Stimulated activated CD4-positive, alpha-beta T cell treated with anti-CD3 and anti-CD28 coated beads, Interleukin-1b, Interleukin-23, amount 100 ng/mL, for 24 hours (primary cell): ENCODE measurements around the gene C19orf47.

Experiments used
- DNase-seq, 4 experiments: peaks; one replicate each; pipeline ENCODE4 v3.0.0-alpha.2; 2020; ENCODE audit warnings: low read depth in 4 of 4, low spot score in 1 of 4

Gene C19orf47

DNA sequence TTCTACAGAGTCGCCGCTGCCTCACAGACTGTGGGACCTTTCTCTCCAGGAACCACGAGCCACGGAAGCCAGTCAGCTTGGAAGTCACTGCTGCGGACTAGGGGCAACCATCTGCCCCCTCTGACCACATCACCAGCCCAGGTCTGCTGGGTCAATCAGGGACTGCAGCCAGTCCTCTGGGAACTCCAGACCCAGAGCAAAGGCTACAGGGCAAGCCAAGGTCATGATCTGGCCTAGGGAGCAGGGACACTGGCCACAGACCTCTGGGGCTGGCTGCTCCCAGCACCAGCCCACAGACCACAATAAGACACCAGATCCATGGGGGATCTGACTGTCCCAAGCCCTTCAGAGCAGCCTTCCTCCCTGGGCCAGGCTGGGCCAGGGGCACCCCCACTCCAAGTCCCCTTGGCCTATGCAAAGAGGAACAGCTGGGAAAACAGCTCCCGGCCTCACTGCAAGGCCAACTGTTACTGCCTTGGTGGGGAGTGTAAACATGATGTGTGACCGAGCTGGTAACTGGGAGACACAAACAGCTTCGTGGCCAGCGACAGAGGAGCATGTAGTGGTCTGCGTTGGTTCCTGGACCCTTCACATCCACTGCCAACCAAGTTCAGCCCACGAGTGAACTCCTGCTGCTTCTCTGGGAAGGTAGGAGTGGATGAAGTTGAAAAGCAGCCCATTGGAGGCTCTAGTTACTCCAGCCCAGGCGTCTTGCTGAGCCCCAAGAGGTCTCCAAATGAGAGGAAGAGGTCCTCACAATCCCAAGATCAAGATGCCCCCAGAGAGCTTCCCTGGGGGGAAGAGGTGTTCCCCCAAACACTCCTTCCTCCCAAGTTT is 64.6 kb downstream of the C19orf47 start:
- DNase-seq: no peak

- DNase-seq: no peak
Observed at GRCh38 chr19:40282920-40283319, 65.3 kb downstream of the C19orf47 start.

- DNase-seq: no peak
Observed at GRCh38 chr19:40282209-40282580, 66.0 kb downstream of the C19orf47 start.

GRCh38 chr19:40281381-40282208 is 66.6 kb downstream of the C19orf47 start:
- no peak for DNase-seq

DNA sequence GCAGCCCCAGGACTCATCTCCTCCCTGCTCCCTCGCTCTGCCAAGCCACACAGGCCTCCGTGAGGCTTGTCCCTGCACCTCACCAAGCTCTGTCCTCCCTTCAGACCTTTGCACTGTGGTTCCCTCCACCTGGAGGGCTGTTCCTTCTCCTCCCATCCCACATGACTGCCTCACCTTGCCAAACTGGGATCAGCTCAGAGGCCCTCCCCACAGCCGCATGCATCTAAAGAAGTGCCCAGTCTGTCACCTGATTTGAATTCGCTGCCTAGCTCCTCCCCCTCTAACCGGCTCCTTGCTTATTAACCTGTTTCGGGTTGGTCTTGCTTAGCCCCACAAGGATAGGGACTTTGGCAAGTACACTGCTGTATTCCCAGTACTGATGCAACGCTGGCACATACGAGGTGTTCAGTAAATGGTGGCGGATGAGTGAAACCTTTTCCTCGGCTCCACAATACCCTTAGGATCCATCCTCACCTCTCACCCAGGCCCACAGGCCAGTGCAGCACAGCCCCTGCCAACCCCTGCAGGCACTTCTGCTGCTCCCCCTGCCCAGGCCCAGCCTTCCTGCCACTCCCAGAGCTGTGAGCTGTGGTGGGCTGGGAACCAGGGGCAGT is 67.5 kb downstream of the C19orf47 start:
- DNase-seq: no peak

- DNase-seq: no peak
Observed at GRCh38 chr19:40279761-40280607, 68.2 kb downstream of the C19orf47 start.

DNA sequence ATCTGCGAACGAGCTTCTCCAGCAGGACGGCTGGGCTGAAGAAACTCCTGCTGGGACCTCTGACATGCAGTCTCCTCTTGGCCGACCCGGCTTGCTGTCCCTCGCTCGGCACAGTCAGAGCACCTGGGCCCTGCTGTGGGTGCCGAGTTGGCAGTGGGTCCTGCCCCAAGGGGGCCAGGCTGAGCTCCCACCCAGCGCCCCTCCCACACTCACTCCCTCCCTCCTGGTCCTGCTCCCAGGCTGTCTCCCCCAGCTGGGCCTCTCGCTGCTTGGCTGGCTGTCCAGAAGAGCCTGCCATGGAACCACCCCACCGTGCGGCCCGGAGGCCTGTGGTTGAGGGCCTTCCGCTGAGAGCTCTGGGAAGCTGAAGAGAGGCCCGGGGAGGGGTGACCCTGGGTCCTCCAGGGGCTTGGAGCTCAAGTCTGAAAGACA is 69.1 kb downstream of the C19orf47 start:
- no peak for DNase-seq

GRCh38 chr19:40278361-40279035 is 69.7 kb downstream of the C19orf47 start:
- no peak for DNase-seq

- DNase-seq: no peak
Observed at GRCh38 chr19:40277356-40278059, 70.7 kb downstream of the C19orf47 start.

GRCh38 chr19:40274585-40275544 is 73.3 kb downstream of the C19orf47 start:
- DNase-seq: peak in 1 of 4 experiments; percentile 28

DNA sequence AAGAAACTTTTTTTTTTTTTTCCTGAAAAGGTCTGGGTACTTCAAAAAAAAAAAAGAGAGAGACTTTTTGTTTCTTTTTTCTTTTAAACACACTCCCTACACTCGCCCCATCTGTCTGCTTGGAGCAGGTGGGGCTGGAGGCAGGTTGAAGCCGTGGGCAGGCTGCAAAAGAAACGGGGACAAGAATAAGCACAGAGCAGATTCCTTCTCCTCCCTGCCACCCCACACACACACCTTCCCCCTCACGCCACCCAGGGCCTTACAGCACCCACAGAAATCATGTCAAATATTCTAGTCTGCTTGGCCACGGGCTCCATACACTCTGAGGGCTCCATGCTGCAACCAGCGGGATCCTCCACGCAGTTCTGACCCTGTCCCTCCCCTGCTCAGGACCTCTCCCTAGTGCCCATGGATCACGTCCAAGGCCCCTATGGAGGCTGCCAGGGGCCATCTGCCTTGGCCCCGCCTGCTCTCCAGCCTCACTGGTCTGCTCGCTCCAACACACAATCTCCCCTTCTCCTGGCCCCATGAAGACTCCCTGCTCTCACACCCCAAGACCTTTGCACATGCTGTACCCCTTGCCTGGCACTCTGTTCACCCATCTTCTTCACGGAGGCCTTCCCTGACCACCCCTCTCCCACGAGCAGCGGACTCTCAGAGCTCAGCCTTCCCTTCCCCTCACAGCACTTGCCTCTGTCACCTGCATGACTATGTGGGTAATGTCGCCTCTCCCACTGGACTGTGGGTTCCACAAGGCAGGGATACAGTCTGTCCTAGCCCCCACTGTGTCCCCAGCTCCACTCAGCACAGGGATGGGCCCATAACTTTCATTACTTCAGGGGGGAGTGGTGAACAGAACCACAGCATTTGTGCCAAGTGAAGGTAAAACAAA is 74.5 kb downstream of the C19orf47 start:
- DNase-seq: no peak

- no peak for DNase-seq
Observed at GRCh38 chr19:40272261-40272660, 75.9 kb downstream of the C19orf47 start.

GRCh38 chr19:40271706-40272105 is 76.5 kb downstream of the C19orf47 start:
- no peak for DNase-seq

DNA sequence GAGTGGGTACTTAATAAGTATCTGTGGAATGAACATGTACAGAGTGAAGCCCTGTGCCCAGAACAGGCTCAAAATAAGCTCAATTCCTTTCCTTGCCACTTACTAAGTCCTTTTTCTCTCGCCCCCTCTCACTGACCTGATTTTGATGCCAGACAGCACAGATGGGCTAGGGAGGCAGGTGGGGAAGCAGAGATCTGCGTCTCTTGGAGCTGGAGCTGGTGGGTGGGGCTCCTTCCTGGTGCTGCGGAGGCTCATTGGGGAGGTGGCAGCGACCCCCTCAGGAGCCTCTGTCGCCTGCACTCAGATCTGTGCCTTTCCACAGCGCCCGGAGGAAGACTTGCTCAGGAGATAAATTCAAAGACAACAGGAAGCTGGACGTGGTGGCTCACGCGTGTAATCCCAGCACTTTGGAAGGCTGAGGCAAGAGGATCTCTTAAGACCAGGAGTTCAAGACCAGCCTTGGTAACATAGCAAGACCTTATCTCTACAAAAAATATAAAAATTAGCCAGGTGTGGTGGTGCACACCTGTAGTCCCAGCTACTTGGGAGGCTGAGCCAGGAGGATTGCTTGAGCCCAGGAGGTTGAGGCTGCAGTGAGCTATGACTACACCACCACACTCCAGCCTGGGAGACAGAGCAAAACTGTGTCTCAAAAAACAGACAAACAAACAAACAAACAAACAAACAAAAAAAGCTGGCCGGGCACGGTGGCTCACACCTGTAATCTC is 77.7 kb downstream of the C19orf47 start:
- no peak for DNase-seq
